Activated CD4-positive, alpha-beta memory T cell treated with anti-CD3 and anti-CD28 coated beads for 36 hours (primary cell): ENCODE measurements around the gene FAXDC2. TPM values are rescaled to one million over a fixed set of nuclear protein-coding genes. Genes with fewer than 3 reads are reported as not detected.
"Not testable (repeated sequence)": the region's sequence is repeated elsewhere in the genome, so short reads cannot be mapped to it uniquely, and the experiment has no call there.

Experiments used
- CTCF ChIA-PET: fragments of 350-600 bp; sonication (Branson Sonifier 250); formaldehyde crosslinking; loops from one replicate; lab custom pipeline; 2021; ENCODE audit warnings: antibody characterized with exemption, inconsistent platforms; lab: Charles Lee
- POLR2A ChIA-PET: fragments of 350-600 bp; sonication (Branson Sonifier 250); formaldehyde crosslinking; loops from one replicate; lab custom pipeline; 2021; ENCODE audit warnings: antibody characterized with exemption; lab: Charles Lee
- DNase-seq: peaks from one replicate; pipeline ENCODE4 v3.0.0-alpha.2; 2020
- H3K27ac Mint-ChIP-seq: one replicate; pipeline ENCODE4 v1.8.0; 2021; ENCODE audit warnings: mixed read lengths
- H3K27me3 Mint-ChIP-seq: one replicate; pipeline ENCODE4 v1.8.0; 2021; ENCODE audit warnings: mixed read lengths
- H3K36me3 Mint-ChIP-seq: one replicate; pipeline ENCODE4 v1.8.0; 2021; ENCODE audit warnings: mixed read lengths
- H3K4me1 Mint-ChIP-seq: one replicate; pipeline ENCODE4 v1.8.0; 2021; ENCODE audit warnings: low read depth, mixed read lengths
- H3K4me3 Mint-ChIP-seq: one replicate; pipeline ENCODE4 v1.8.0; 2021; ENCODE audit warnings: mild to moderate bottlenecking, mixed read lengths
- H3K9me3 Mint-ChIP-seq: one replicate; pipeline ENCODE4 v1.8.0; 2021; ENCODE audit warnings: mixed read lengths
- intact Hi-C: fragments of 100-400 bp; cut with micrococcal nuclease; formaldehyde crosslinking; loops from one replicate; pipeline ENCODE4 v1.15.1; 2023
- total RNA-seq, 2 experiments: library from RNA; stranded (reverse); gene quantifications; one replicate each; pipeline ENCODE4 v1.2.3, GENCODE V29; 2021

Gene FAXDC2
- total RNA-seq, 2 experiments from 2014 or later = not detected

- Mint-ChIP-seq H3K4me1 (peaks cover 21% of the 10 kb centered on the region), H3K36me3 (peaks cover 14% of the 10 kb centered on the region), H3K27ac (no peak overlapping the region), H3K9me3 (no peaks in the 10 kb centered on the region), H3K27me3 (no peaks in the 10 kb centered on the region), H3K4me3 (no peak overlapping the region)
- no peak for DNase-seq
- intact Hi-C loops = no loop called here
- ChIA-PET CTCF (no interaction called here), POLR2A (no interaction called here)
These were observed 26.3 kb downstream of the FAXDC2 start for GRCh38 chr5:154824070-154824469.

DNA sequence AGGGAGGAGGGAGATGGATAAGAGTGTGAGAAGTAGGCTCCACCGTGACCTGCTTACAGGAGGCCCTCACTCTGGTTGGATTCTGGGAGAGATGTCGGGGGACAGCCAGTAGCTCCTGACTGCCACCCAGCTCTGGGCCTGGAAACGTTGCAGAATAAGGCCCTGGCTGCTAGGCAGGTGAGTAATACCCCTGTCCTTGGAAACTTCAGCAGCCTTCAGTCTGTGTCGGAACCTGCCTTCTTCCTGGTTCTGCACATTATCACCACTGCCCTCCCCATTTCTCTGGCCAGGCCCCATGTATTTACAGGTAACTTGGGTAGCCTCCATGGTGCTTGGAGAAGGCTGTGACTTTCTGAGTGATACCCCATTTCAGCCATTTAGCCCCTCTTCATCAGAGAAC lies 26.8 kb downstream of the FAXDC2 start:
- peaks cover 16% of the 10 kb centered on the region for H3K4me1 Mint-ChIP-seq
- DNase-seq = no peak
- H3K36me3 Mint-ChIP-seq = peaks cover 14% of the 10 kb centered on the region
- no peaks in the 10 kb centered on the region for H3K9me3 Mint-ChIP-seq
- CTCF ChIA-PET = no interaction called here
- H3K27me3 Mint-ChIP-seq = no peaks in the 10 kb centered on the region
- intact Hi-C loops = no loop called here
- no peak overlapping the region for H3K27ac Mint-ChIP-seq
- no peak overlapping the region for H3K4me3 Mint-ChIP-seq
- POLR2A ChIA-PET = no interaction called here

GRCh38 chr5:154822896-154823295 lies 27.5 kb downstream of the FAXDC2 start:
- intact Hi-C loops, POLR2A ChIA-PET, H3K27ac Mint-ChIP-seq, DNase-seq, CTCF ChIA-PET, H3K9me3 Mint-ChIP-seq, H3K27me3 Mint-ChIP-seq, H3K4me3 Mint-ChIP-seq: not testable (repeated sequence)
- H3K4me1 Mint-ChIP-seq = peaks cover 10% of the 10 kb centered on the region
- H3K36me3 Mint-ChIP-seq = peaks cover 16% of the 10 kb centered on the region

DNA sequence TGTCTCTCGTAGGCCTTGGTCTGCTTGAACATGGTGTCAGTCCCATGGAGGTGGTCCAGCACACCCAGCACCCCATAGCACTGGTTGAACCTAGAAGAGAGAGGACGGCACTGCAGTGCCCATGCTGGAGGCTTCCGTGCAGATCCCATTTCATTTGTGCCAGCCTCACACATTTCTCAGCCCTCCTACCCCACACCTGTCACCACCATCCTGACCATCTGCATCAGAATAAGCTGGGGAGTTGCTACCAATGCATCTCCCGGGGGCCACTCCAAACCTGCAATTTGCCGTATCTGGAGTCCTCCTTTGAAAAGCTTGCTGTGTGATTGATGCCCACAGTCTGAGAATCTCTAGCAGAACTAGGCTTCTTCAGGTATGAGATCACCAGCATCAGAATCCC lies 30.0 kb downstream of the FAXDC2 start:
- H3K27me3 Mint-ChIP-seq = no peaks in the 10 kb centered on the region
- no peak for DNase-seq
- intact Hi-C loops = no loop called here
- POLR2A ChIA-PET = interaction anchor here (0.6 kb wide), 1 partner anchor 102 kb away, joined by 3 read pairs; no protein-coding TSS in a partner anchor
- H3K27ac Mint-ChIP-seq = no peak overlapping the region
- CTCF ChIA-PET = interaction anchor here (1.0 kb wide), 1 partner anchor 11 kb away, joined by 5 read pairs; no protein-coding TSS in a partner anchor
- H3K36me3 Mint-ChIP-seq = peaks cover 28% of the 10 kb centered on the region
- H3K9me3 Mint-ChIP-seq = no peaks in the 10 kb centered on the region
- no peaks in the 10 kb centered on the region for H3K4me1 Mint-ChIP-seq
- H3K4me3 Mint-ChIP-seq = no peak overlapping the region

DNA sequence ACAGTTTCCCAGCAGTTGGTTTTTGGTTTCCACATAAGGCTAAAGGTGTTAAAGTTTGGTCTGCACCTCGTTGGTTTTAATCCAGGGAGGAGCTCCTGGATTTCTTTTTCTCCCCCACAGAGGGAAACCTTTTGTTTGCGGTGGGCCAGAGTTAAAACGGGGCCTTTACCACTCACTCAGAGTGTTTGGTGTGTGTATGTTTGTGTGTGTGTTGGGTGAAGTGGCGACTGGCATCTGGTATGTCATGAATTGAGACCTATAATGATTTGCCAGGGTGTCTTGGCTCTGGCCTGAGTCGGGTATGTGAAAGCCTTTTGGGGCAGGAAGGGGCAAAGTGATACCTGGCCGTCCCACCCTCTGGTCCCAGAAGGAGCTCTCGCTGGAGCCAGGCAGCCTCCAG lies 30.9 kb downstream of the FAXDC2 start:
- peaks cover 36% of the 10 kb centered on the region for H3K36me3 Mint-ChIP-seq
- H3K27me3 Mint-ChIP-seq = no peaks in the 10 kb centered on the region
- no peaks in the 10 kb centered on the region for H3K9me3 Mint-ChIP-seq
- ChIA-PET CTCF (interaction anchor here (1.0 kb wide), 1 partner anchor 10 kb away, joined by 5 read pairs; no protein-coding TSS in a partner anchor), POLR2A (no interaction called here)
- intact Hi-C loops = no loop called here
- H3K4me1 Mint-ChIP-seq = no peaks in the 10 kb centered on the region
- DNase-seq = no peak
- H3K27ac Mint-ChIP-seq = no peak overlapping the region
- no peak overlapping the region for H3K4me3 Mint-ChIP-seq

DNA sequence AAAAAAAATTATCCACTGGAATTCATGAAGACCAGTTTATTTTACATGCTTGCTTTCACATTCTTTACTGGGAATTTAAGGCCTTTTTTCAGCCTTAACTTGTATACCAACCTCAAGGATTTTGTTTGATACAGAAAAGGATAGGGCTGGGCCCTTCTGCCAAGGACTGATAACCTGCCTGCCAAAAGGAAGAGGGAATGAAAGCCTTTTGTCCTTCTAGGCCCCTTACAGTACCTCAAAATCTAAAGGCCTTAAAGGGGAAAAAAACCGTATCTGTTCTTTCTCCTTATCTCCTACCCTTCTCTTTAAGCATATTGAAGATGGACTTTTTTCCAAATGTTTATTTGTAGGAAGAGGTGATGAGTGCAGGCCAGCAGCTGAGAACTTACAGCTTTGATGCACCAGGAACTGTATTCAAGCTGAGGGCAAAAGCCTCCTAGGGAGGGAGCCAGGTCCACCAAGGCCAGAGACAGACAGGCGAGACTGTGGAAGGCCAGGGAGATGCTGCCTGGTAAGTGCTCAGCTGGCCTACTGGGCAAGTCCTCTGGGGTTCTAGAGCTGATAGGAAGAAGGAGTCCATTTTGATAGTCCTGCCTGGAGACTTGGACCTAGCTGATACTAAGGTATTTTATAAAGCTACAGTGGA lies 31.8 kb downstream of the FAXDC2 start:
- H3K27ac Mint-ChIP-seq = no peak overlapping the region
- no peaks in the 10 kb centered on the region for H3K9me3 Mint-ChIP-seq
- peaks cover 40% of the 10 kb centered on the region for H3K36me3 Mint-ChIP-seq
- intact Hi-C loops = no loop called here
- ChIA-PET POLR2A (interaction anchor here (0.6 kb wide), 1 partner anchor 589 kb away, joined by 3 read pairs; no protein-coding TSS in a partner anchor), CTCF (interaction anchor here (1.0 kb wide), 1 partner anchor 38 kb away, joined by 3 read pairs; no protein-coding TSS in a partner anchor)
- no peaks in the 10 kb centered on the region for H3K27me3 Mint-ChIP-seq
- DNase-seq = no peak
- H3K4me3 Mint-ChIP-seq = no peak overlapping the region
- no peaks in the 10 kb centered on the region for H3K4me1 Mint-ChIP-seq

DNA sequence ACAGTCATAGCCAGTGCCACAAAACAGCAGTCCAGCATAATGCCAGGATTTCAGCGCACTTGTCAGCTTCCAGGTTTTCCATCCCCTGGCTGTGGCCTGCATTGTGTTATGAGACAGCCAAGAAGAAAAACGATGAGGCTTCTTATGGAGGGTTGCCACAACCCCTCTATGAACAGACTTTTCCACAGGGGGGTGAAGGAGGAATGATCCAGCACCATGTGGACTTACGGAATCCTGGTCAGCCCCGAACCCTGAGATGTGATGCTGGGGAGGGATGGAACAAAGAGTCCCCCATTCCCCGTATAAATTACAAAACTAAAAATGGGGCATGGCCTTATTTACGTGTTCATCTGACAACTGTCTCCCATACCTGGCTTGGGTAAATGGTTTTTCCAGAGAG lies 32.6 kb downstream of the FAXDC2 start:
- Mint-ChIP-seq H3K9me3 (no peaks in the 10 kb centered on the region), H3K36me3 (peaks cover 42% of the 10 kb centered on the region), H3K27ac (no peak overlapping the region), H3K4me3 (no peak overlapping the region), H3K4me1 (peaks cover 6% of the 10 kb centered on the region), H3K27me3 (no peaks in the 10 kb centered on the region)
- ChIA-PET CTCF (interaction anchor here (1.0 to 1.4 kb wide), 2 partner anchors 39 to 167 kb away, joined by 3 read pairs; no protein-coding TSS in a partner anchor), POLR2A (no interaction called here)
- intact Hi-C loops = no loop called here
- DNase-seq = no peak

- H3K27me3 Mint-ChIP-seq = no peaks in the 10 kb centered on the region
- H3K9me3 Mint-ChIP-seq = no peaks in the 10 kb centered on the region
- no peak for DNase-seq
- H3K4me1 Mint-ChIP-seq = peaks cover 11% of the 10 kb centered on the region
- ChIA-PET CTCF (interaction anchor here (0.6 to 1.4 kb wide), 2 partner anchors 9 to 167 kb away, joined by 3 read pairs; no protein-coding TSS in a partner anchor), POLR2A (no interaction called here)
- intact Hi-C loops = no loop called here
- no peak overlapping the region for H3K4me3 Mint-ChIP-seq
- H3K27ac Mint-ChIP-seq = no peak overlapping the region
- H3K36me3 Mint-ChIP-seq = peaks cover 49% of the 10 kb centered on the region
These were observed 33.4 kb downstream of the FAXDC2 start for GRCh38 chr5:154816891-154817492.

DNA sequence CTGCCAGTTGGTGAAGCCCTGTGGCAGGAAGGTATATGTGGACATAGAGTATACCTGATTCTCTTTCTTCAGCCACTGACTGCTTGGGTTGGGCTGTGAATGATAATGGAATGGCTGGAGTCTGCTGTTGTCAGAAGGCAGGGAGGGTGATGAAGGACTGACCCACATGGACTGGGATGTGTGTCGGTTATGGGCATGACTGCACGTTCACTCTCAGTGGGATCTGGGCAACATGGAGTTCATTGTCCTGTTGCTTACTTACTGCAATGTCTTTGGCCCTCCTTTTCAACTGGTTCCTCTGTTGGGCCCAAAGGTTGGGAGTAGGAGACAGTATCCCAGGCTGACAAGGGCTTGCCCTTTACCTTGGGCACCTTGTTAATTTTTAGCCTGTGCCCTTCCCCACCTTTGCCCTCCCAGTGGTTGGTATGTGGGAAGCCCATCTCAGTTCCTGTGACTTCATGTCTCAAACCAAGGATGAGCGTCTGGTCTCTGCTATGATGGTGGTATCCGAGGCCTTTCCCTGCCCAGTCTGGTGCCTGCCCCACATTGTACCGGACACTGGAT lies 34.6 kb downstream of the FAXDC2 start:
- ChIA-PET CTCF (no interaction called here), POLR2A (no interaction called here)
- DNase-seq = no peak
- Mint-ChIP-seq H3K27ac (peak overlapping the region; percentile 53), H3K9me3 (no peaks in the 10 kb centered on the region), H3K27me3 (no peaks in the 10 kb centered on the region), H3K4me1 (peaks cover 15% of the 10 kb centered on the region), H3K4me3 (no peak overlapping the region), H3K36me3 (peaks cover 56% of the 10 kb centered on the region)
- intact Hi-C loops = no loop called here

GRCh38 chr5:154815025-154815424 lies 35.4 kb downstream of the FAXDC2 start:
- Mint-ChIP-seq H3K4me1 (peaks cover 15% of the 10 kb centered on the region), H3K27ac (no peak overlapping the region), H3K36me3 (peaks cover 60% of the 10 kb centered on the region), H3K9me3 (no peaks in the 10 kb centered on the region), H3K4me3 (no peak overlapping the region), H3K27me3 (no peaks in the 10 kb centered on the region)
- ChIA-PET POLR2A (no interaction called here), CTCF (no interaction called here)
- no peak for DNase-seq
- intact Hi-C loops = no loop called here

- H3K9me3 Mint-ChIP-seq = no peaks in the 10 kb centered on the region
- CTCF ChIA-PET = interaction anchor here (5.8 kb wide), 1 partner anchor 163 kb away, joined by 35 read pairs; no protein-coding TSS in a partner anchor
- no peak overlapping the region for H3K4me3 Mint-ChIP-seq
- POLR2A ChIA-PET = no interaction called here
- H3K4me1 Mint-ChIP-seq = peaks cover 15% of the 10 kb centered on the region
- peak; percentile 21 for DNase-seq
- H3K36me3 Mint-ChIP-seq = peaks cover 66% of the 10 kb centered on the region
- H3K27ac Mint-ChIP-seq = no peak overlapping the region
- H3K27me3 Mint-ChIP-seq = no peaks in the 10 kb centered on the region
- intact Hi-C loops = loop anchor here (2.0 kb wide), 1 partner anchor 55 kb away; no protein-coding TSS in a partner anchor
These were observed 36.7 kb downstream of the FAXDC2 start for GRCh38 chr5:154813736-154814135.

DNA sequence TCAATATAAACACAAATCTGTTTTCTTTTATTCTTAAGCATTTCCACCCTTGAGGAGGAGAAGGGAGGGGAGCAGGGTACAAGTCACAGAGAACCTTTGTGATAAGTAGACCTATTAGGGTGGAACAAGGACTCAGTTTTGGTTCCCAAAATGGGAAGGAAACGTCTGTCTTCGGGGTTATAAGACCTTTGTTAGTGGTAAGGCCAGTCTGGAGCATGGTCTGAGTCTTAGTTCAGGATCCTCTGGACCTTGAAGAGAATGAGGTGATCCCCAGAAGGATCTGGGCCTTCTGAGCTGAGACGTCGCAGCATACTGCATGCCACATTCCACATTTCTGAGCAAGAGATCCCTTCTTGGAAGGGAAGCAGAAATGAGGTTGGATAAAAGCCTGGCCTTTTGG lies 37.2 kb downstream of the FAXDC2 start:
- H3K27ac Mint-ChIP-seq = no peak overlapping the region
- H3K27me3 Mint-ChIP-seq = no peaks in the 10 kb centered on the region
- ChIA-PET CTCF (interaction anchor here (5.8 kb wide), 1 partner anchor 163 kb away, joined by 35 read pairs; no protein-coding TSS in a partner anchor), POLR2A (no interaction called here)
- H3K4me3 Mint-ChIP-seq = no peak overlapping the region
- DNase-seq = no peak
- peaks cover 15% of the 10 kb centered on the region for H3K4me1 Mint-ChIP-seq
- H3K36me3 Mint-ChIP-seq = peaks cover 69% of the 10 kb centered on the region
- intact Hi-C loops = loop anchor here (2.0 kb wide), 1 partner anchor 54 kb away; no protein-coding TSS in a partner anchor
- H3K9me3 Mint-ChIP-seq = no peaks in the 10 kb centered on the region
